GM18520 (cell line): ENCODE measurements around the gene HPSE2.

Source experiments
- ATAC-seq: cut with Tn5 transposase; IDR thresholded peaks from one replicate; pipeline ENCODE4 v1.9.1; 2021; ENCODE audit not compliant: unreplicated experiment

Gene HPSE2

DNA sequence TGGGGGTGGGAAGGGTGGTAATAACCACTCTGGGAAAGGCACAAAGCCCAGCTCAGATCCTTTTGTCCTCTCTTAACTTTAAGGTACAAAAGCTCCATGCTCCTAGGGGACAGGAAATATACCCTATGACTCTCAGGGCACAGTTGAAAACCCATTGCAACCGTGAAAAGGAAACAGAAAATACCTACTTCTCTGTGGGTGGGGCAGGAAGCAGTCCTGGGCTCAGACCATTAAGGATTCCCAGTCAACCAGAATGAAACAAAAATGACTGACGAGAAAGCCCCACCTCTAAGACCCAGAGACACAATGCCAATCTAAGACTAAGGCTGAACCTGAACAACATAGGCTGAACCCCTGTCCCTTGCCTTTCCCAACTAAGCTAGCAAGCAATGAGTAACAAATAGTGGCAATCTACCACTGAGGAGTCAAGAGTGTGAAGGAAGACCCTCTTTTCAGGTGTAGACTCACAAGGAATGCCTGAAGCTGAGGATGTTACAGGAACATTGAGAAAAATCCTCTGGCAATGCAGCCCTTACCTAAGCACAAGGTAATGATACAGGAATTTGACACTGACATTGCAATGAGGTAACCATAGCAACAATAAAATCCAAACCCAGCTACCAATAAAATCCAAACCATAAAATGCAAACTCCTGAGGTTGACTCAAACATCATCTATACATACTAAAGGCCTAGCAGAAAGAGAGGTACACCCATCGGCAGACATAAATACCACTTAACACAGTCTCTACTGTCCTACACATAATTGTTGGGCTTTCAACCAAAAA is 380.1 kb downstream of the HPSE2 start:
- ATAC-seq = no peak

DNA sequence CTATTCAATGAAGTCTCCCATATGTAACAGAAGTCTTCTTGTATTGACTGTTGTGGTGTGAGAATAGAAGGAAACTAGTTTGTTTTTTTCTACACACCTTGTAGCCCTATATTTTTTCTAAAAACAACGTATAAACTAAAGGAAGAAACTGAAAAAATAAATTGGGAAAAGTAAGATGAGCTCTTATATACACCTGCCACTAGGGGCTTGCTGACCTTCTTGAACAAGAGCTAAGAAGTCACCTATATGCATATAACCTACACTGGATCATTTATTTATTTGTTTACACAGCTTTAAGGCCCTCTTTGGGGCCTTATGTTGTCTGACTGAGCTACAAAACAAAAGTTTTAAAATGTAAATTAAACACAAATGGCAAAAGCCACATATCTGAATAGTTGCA is 383.0 kb downstream of the HPSE2 start:
- no peak for ATAC-seq

DNA sequence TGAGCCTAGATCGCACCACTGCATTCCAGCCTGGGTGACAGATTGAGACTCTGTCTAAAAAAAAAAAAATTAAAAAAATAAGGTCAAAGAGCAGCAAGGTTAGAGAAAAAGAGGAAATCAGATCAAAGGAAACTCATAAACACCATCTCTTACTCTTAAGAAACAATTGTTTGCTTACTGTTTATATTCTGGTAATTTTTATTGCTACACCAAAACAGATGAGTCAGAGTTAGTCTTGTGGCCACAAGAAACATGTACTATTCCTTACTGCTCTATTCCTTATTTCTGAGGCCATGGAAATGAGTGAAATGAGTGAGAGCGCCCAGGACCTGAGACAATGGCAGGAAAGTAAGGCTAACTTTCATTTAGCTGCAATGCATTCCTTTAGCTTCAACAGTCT is 387.3 kb downstream of the HPSE2 start:
- no peak for ATAC-seq

DNA sequence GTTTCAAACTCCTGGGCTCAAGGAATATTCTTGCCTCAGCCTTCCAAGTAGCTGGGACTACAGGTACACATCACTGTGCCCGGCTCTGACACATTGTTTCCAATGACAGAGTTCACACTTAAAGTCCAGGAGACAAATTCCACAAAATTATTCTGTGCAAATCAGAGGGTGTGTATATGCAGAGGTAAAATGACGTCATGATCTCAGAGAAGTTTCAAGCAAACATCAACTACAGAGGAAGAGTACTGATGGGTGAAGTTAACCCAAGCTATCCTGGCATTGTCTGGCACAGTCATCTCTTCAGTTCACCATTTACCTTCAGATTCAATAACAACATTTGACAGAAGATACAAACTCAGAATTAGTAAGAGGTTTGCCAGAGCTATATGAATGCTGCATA is 388.9 kb downstream of the HPSE2 start:
- no peak for ATAC-seq

DNA sequence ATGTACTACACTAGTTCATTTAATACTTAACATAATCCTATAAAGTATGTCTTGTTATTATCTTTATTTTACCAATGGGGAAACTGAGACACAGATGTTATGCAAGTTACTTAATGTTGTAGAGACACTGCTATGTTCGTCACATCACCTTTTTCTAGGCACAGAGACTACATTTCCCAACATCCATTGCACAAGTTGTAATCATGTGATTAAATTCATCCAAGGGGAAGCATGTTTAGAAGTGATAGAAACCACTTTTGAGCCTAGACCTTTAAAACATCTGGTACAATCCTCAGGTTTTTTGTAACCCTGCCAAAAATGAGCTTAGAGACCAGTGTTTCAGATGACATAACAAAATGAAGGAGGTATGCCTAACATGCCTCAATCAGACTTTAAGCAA is 402.1 kb downstream of the HPSE2 start:
- ATAC-seq = no peak

DNA sequence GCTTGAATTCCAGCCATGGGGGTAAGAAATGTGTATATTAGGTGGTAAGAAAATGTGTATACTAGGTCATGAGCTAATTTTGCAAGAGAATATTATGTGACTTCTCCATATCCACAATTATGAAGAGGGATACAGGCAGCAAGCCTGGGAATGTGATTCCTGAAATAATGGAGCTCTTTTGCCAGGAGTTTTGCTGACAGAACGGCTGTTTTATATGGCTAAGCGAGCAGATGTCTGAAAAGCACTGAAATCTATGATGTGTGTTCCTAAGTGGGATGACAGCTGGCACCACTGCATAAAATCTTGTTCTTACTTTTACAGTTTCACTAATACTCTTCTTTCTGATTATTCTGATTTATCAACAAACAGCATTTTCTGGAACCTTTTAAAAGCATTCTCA is 402.9 kb downstream of the HPSE2 start:
- ATAC-seq = no peak

DNA sequence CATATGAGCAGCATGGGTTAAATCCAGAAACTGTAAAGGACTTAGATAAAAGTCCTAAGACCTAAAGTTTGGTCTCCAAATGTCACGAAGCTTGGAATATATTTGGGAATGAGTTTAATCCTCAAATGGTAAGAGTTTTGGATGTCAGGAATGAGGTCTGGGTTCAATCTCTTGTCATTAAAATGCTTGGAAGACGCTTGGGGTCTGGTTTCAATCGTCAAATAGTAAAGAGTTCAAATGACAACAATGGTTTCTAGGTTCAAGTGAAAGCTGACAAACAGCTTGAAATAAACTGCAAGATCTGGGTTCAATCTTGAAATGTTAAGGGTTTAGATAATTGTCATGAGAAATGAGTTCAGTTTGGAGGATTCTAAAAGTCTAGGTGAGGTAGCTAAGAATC is 403.5 kb downstream of the HPSE2 start:
- no peak for ATAC-seq

DNA sequence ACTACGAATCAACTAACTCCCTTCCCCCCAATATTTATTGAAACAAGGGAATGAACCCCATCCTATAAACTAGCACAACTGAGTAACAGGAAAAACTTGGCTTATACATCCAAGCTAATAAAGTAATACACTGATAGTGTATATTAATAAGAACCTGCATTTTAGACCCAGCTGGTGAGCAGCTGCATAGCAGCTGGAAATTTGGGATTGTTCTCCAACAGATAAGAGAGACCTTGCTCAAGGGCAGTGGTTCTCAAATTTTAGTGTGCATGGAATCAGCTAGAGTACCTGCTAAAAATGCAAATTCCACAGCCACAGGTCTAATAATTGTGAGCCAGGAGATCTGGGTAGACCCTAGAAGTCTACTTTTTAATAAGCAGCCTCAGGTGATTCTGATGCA is 404.3 kb downstream of the HPSE2 start:
- ATAC-seq = no peak

DNA sequence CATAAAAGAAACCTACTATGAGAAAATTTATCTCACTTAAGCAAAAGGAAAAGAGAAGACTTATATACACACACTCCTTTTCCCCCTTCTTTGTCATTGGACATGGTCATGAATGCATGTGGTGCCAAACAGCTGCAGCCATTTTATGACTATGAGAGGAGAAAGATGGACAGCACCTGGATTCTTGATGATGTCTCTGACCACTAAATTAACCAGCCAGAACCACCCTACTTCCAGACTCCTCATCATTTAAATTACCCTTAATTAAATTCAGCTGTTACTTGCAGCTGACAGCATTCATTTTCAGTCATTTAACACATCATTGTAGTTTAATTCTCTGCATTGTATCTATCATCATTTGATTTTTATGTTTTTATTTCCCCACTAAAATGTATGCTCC is 409.9 kb downstream of the HPSE2 start:
- ATAC-seq = no peak

DNA sequence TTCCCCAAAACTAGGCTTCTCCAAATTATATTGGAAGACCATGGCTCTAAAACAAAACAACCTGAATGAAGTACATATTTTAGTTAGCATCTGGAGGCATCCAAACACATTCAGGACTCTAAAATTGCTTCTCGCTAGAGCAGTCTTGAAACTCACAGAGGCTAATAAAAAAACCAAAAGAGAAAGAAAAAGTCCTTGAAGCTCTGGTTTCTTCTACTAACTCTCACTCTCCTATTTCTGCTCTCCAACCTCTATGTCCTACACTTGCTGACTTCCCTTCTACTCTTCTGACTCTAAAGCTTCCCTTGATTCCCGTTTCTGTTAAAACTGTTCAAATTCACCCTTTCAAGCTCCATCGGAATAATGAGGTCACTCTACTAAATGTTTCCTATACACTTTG is 418.3 kb downstream of the HPSE2 start:
- ATAC-seq = no peak

DNA sequence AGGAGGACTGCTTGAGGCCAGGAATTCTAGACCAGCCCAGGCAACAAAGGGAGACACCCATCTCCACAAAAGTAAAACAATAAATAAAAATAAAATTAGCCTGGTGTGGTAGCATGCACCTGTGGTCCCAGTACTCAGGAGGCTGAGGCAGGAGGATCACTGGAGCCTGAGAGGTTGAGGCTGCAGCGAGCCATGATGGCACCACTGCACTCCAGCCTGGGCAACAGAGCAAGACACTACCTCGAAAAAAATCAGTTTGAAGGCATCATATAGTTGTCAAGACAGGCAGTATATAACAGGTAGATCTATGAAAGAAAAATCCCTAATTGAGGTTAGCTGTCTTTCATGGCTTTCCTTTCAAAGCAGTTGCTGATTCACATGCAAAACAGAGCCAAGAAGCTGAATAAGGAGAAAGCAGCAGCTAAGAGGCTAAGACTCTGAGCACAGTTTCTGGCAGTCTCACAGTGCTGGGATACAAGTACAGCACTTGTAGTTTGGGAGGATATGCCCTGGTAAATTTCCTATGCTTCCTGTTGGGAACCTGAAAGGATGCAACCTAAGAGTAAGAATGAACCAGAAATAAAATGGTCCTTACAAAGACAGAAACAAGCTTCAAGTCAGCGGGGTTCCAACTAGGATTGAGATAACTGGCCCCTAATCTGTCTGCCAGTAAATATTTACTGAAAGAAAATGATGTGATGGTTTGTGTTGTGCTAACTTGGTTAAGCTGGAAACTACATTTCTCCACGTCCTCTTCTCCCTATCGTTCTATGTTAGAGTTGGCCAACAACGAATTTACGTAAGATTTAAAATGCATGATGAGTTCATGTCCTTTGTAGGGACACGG is 420.4 kb downstream of the HPSE2 start:
- no peak for ATAC-seq

DNA sequence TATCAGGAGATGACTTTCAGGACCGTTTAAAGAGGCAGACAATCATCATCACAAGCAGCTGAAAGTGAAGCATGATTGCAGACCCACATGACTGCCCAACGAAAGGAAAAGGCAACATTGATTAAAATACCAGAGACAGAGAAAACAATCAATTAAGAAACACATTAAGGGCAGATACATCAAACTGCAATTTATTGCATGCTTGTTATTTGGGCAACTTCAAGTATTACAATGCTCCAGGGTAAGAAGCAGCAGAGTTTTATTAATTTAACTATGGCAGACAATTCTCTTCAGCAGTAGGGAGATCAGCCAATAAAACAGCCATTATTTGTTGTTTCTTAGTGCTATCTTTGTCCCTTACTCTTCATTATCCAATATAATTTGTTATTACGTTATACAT is 421.2 kb downstream of the HPSE2 start:
- ATAC-seq = no peak

DNA sequence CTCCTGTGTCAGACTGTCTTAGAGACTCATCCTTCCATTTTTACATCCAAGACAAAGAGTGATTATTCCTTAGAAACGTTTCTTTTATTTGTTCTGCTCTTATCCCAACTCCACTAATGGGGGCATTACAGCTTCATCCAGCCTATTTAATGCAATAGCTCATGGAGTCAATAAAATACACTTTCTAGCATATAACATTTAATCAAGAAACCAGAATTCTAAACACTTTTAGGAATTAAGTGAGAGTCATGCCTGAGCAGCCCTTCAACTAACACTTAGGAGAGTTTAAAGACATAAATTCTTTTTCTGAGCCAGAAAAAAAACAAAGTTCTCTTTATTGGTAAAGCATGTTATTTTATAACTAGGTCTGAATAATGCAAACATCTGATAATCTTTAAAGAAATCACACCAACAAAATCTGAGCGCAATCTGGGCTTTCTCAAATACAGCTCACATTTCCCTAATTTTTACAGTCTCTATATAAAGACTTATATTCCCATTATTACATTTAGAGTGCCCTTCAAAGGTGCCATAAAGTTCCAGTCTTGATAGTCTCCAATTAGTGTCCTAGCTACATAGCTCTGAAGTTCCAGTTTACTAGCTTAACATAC is 427.3 kb downstream of the HPSE2 start:
- no peak for ATAC-seq

DNA sequence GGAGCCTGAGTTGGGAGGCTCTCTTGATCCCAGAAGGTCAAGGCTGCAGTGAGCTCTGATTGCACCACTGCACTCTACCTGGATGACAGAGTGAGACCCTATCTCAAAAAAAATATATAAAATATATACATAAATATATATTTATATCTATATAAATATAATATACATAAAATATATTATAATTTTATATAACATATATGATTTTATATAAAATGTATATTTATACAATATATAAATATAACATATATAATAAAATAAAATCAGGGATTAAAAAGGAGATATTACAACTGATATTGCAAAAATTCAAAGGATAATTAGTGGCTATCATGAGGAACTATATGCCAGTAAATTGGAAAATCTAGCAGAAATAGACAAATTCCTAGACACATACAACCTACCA is 435.4 kb downstream of the HPSE2 start:
- no peak for ATAC-seq

DNA sequence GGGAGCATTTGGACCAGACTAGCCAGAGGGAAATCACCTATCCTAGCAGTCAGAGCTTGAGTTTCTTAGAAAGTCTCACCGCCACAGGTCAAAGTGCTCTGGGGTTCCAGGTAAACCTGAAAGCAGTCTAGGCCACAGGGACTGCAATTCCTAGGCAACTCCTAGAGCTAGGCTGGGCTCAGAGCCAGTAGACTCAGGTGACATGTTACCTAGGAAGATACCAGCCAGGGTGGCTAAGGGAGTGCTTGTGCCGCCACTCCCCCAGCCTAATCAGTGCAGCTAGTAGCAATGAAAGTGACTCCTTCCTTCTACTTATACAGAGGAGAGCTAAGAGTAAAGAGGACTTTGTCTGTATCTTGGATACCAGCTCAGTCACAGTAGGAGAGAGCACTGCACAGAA is 440.2 kb downstream of the HPSE2 start:
- no peak for ATAC-seq

DNA sequence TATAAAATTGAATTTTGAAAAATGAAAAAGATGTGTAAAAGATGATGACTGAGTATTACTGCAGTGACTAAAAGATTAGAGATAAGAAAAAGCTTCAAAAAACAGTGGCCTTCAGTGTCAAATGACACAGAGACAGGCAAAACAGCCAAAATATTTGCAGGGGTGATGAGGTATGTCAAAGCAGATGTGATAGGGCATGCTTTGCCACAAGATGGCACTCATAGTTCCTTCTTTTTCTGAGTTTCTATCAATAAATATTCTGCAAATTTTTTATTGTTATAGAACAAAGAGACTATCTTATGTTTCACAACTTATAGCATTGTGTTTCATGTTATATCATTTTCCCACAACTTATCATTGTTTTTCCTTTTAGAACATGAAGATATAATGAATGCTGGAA is 444.8 kb downstream of the HPSE2 start:
- ATAC-seq = no peak

DNA sequence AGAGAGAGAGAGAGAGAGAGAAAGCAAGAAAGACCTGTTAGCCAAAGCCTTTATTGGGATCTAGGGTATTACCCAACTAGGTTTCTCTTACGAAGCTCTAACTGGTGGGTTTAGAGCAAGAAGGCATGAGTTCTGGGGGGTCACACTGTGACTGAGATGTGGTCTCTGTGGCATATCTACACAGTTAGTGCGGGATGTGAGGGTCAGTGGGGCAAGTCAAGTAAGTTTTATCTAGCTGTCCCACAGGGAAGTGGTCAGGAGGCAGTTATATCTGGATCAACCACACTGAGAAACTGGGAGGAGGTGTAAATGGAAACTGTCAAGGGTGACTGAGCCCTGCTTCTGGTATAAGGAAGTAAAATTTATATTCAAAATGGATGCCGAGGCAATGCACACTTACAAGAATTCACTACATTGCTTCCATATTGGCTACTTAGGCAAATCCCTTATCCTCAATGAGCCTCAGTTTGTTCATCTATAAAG is 457.3 kb downstream of the HPSE2 start:
- ATAC-seq = no peak

DNA sequence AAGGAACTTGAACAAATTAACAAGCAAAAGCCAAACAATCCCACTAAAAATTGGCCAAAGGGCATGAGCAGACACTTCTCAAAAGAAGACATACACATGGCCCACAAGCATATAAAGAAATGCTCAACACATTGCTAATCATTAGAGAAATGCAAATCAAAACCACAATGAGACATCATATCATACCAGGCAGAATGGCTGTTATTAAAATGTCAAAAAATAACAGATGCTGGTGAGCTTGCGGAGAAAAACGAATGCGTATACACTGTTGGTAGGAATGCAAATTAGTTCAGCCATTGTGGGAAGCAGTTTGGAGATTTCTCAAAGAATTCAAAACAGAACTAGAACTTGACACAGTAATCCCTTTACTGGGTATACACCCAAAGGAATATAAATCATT is 477.2 kb downstream of the HPSE2 start:
- ATAC-seq = no peak

DNA sequence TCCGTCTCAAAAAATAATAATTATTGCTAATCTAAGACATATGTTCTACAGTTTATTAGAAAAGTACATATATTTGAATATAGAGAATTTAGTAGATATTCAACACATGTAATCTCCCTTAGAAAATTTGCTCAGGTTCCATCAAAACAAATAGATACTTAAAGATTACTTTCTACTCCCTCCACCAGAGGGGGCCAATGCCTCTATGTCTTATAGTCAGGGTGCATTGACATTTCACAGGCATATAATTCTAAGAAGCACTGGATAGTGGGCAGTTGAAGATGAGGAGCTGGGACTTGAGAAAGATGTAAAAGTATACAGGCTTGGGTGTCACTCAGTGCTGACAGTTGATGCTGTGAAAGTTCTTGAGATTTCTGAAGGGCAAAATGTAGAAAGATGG is 487.4 kb downstream of the HPSE2 start:
- no peak for ATAC-seq

DNA sequence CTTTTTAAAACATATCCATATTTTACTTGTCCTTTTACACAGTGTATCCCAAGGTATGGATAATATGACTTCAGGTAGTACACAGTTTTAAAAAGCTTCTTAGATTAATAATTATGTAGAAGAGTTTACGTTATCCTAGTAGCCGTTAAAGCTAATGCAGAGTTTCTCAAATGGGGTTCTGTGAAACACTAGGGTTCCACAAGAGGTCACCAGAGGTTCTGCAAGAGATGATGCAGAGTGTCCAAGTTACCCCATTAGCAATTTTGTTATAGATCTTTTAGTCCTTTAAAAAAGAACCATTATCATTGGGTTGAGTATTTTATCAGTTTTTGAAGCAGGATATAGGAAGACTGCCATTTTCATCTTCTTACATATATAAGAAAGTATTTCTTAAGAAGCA is 490.0 kb downstream of the HPSE2 start:
- no peak for ATAC-seq

DNA sequence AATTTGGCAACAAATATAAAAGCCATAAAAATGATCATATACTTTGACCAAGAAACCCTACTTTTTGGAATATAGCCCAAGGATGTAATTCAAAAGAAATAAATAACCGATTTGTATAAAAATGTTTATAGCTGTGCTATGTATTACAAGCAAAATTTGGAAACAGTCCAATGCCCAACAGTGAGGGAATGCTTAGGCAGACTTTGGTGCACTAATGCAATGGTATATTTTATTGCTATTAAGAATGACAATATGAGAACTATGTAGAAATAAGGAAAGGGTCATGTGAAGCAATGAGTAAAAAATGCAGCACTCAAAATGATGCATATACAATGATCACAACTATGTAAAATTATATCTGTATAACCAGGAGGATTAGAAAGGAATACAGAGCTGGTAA is 515.1 kb downstream of the HPSE2 start:
- no peak for ATAC-seq

DNA sequence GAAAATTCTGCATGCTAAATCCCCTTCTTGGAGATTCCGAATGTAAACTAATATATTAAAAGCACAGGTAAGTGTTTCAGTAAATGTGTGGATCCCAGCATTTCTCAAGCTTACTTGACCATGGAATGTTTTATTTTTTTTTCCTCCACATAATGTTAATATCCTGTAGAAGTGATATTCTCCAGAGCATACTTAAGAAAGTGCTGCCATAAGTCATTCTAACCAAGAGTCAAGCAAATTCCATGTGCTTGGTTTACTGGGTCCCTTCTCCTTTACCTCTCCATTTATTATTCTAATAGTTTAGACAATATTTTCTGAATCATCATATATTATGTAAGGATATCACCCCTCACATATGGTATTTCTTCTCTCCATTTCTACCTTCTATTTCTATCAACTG is 522.1 kb downstream of the HPSE2 start:
- no peak for ATAC-seq
